Endothelial cell of umbilical vein (primary cell): ENCODE measurements around the gene CBLB. TPM values are rescaled to one million over a fixed set of nuclear protein-coding genes. Genes with fewer than 3 reads are reported as not detected.

Experiments
- BruUV-seq: library from RNA; stranded (reverse); fragments of 400-500 nt; replicated peaks from 2 replicates; lab custom pipeline; 2021; lab: Mats Ljungman, UMichigan
- CTCF ChIA-PET: fragments of 300-600, 350-600 bp; sonication (Branson Sonifier 250); formaldehyde crosslinking; loops from one replicate; lab custom pipeline; 2021; ENCODE audit warnings: antibody characterized with exemption, inconsistent platforms; lab: Charles Lee
- POLR2A ChIA-PET: fragments of 300-600, 350-600 bp; sonication (Branson Sonifier 250); formaldehyde crosslinking; loops from one replicate; lab custom pipeline; 2021; ENCODE audit warnings: antibody characterized with exemption, inconsistent platforms; lab: Charles Lee
- DNase-seq: peaks from one replicate; pipeline ENCODE4 v3.0.0-alpha.2; 2011; ENCODE audit warnings: low read depth, low spot score
- FAIRE-seq: peaks from 2 replicates; lab custom pipeline; 2011; peaks lifted over from hg19 to GRCh38; lab: Jason Lieb, UNC
- H2AFZ ChIP-seq: 2 replicates; pipeline ENCODE4 v1.6.0; 2012; ENCODE audit warnings: low read depth, low read length, control low read depth, inconsistent platforms
- H3K27ac ChIP-seq: 2 replicates; pipeline ENCODE4 v1.5.1; 2011; ENCODE audit warnings: low read depth, mild to moderate bottlenecking, control low read depth, low read length, moderate library complexity; ENCODE audit not compliant: insufficient read depth
- H3K27me3 ChIP-seq, 2 experiments: 2 replicates each; pipeline versions ENCODE4 v1.6.0 to v1.6.1; 2011; ENCODE audit warnings: low read length in 2 of 2, mixed read lengths in 1 of 2; ENCODE audit not compliant: control insufficient read depth in 2 of 2, insufficient read depth in 2 of 2
- H3K36me3 ChIP-seq, 2 experiments: 2 replicates in 1 of 2; 3 replicates in 1 of 2; pipeline ENCODE4 v1.5.1; 2011; ENCODE audit warnings: low read length in 2 of 2, mild to moderate bottlenecking in 1 of 2, moderate library complexity in 1 of 2; ENCODE audit not compliant: control insufficient read depth in 2 of 2, insufficient read depth in 2 of 2; ENCODE audit errors: extremely low read depth in 1 of 2
- H3K4me1 ChIP-seq: 3 replicates; pipeline ENCODE4 v1.5.1; 2011; ENCODE audit warnings: mild to moderate bottlenecking, low read length; ENCODE audit not compliant: control insufficient read depth, insufficient read depth; ENCODE audit errors: extremely low read depth
- H3K4me2 ChIP-seq: 2 replicates; pipeline ENCODE4 v1.6.1; 2011; ENCODE audit warnings: low read length, control low read depth, mixed read lengths; ENCODE audit not compliant: insufficient read depth
- H3K4me3 ChIP-seq, 3 experiments: fragments of 200-600 bp in 1 of 3; sonication (generic), shearing (Covaris generic) in 1 of 3; replicated peaks in 1 of 3; 2 replicates each; pipeline ENCODE4 v1.5.1; 2011 to 2016; ENCODE audit warnings: control low read depth in 3 of 3, low read length in 3 of 3, mild to moderate bottlenecking in 2 of 3, inconsistent platforms in 1 of 3, low read depth in 1 of 3, moderate library complexity in 1 of 3; ENCODE audit not compliant: insufficient read depth in 1 of 3
- H3K79me2 ChIP-seq: 2 replicates; pipeline ENCODE4 v1.6.0; 2012; ENCODE audit warnings: low read length, inconsistent platforms; ENCODE audit not compliant: control insufficient read depth, insufficient read depth
- H3K9ac ChIP-seq: replicated peaks from 2 replicates; pipeline ENCODE3; 2011; ENCODE audit warnings: low read length, control low read depth; ENCODE audit not compliant: insufficient read depth; ENCODE audit errors: extremely low read depth
- H3K9me1 ChIP-seq: replicated peaks from 3 replicates; pipeline ENCODE4 v1.6.0; 2011; ENCODE audit warnings: mild to moderate bottlenecking, low read length; ENCODE audit not compliant: control insufficient read depth, insufficient read depth; ENCODE audit errors: extremely low read depth
- H3K9me3 ChIP-seq: replicated peaks from 2 replicates; pipeline ENCODE4 v1.5.1; 2012; ENCODE audit warnings: low read length, inconsistent platforms; ENCODE audit not compliant: control insufficient read depth, insufficient read depth
- H4K20me1 ChIP-seq: replicated peaks from 2 replicates; pipeline ENCODE3; 2011; ENCODE audit warnings: mild to moderate bottlenecking, low read length; ENCODE audit not compliant: control insufficient read depth, insufficient read depth; ENCODE audit errors: extremely low read depth
- CTCF ChIP-seq, 2 donors: IDR thresholded peaks; 1 replicate in 1 of 2; 2 replicates in 1 of 2; pipeline ENCODE4 v1.5.1; 2011; ENCODE audit warnings: low read length in 2 of 2, mild to moderate bottlenecking in 2 of 2, moderate library complexity in 2 of 2, control low read depth in 1 of 2, inconsistent platforms in 1 of 2, low read depth in 1 of 2; ENCODE audit not compliant: insufficient read depth in 1 of 2; ENCODE audit errors: extremely low read depth in 1 of 2
- EZH2 ChIP-seq: IDR thresholded peaks from 2 replicates; pipeline ENCODE4 v1.6.1; 2012; ENCODE audit warnings: borderline replicate concordance, low read depth, mild to moderate bottlenecking, moderate library complexity, low read length, inconsistent platforms; ENCODE audit not compliant: severe bottlenecking
- FOS ChIP-seq: IDR thresholded peaks from 2 replicates; pipeline ENCODE4 v1.6.1; 2011; ENCODE audit warnings: mild to moderate bottlenecking, low read length, moderate library complexity, borderline replicate concordance; ENCODE audit not compliant: insufficient read depth
- GATA2 ChIP-seq: IDR thresholded peaks from 2 replicates; pipeline ENCODE4 v1.7.0; 2011; ENCODE audit warnings: low read depth, mild to moderate bottlenecking, moderate library complexity, mixed read lengths, low read length; ENCODE audit not compliant: insufficient read length, insufficient read depth
- JUN ChIP-seq: IDR thresholded peaks from 2 replicates; pipeline ENCODE4 v1.6.1; 2011; ENCODE audit warnings: borderline replicate concordance, low read depth; ENCODE audit not compliant: insufficient read length, insufficient read depth
- MAX ChIP-seq: IDR thresholded peaks from 2 replicates; pipeline ENCODE4 v1.6.1; 2011; ENCODE audit not compliant: insufficient read depth, insufficient read length
- MYC ChIP-seq: IDR thresholded peaks from one replicate; pipeline ENCODE4 v1.6.1; 2011; ENCODE audit warnings: mild to moderate bottlenecking, low read depth, low read length
- POLR2AphosphoS5 ChIP-seq: IDR thresholded peaks from 2 replicates; pipeline ENCODE4 v1.6.1; 2012; ENCODE audit warnings: low read depth, mild to moderate bottlenecking, control low read depth, low read length, moderate library complexity; ENCODE audit not compliant: insufficient read depth
- dilution Hi-C: fragments of 300-500 bp; cut with MboI; formaldehyde crosslinking; loops from one replicate; pipeline ENCODE4 v1.15.0; 2019; ENCODE audit warnings: low sequenced_read_pairs; ENCODE audit not compliant: extremely low pct_ligation_motif_present
- intact Hi-C: fragments of 100-400 bp; cut with micrococcal nuclease; formaldehyde crosslinking; loops from one replicate; pipeline ENCODE4 v1.10.0; 2022
- polyA plus RNA-seq, 4 experiments: library from polyadenylated mRNA; depleted of rRNA in 3 of 4; stranded (reverse) in 3 of 4; unstranded in 1 of 4; fragments of >200 nt; gene quantifications; 2 replicates each; pipeline versions ENCODE4 v1.2.1 to v1.2.3, GENCODE V29; 2011 to 2012; ENCODE audit warnings: missing spikeins in 1 of 4
- total RNA-seq: library from RNA; stranded (reverse); gene quantifications from 2 replicates; pipeline ENCODE4 v1.2.3, GENCODE V29; 2021

The CBLB gene
- total and polyA plus RNA-seq, 2 donors (not counting 3 experiments of a cell fraction or from before 2014, with no cell fraction given): 17.8 to 39.6 TPM

GRCh38 chr3:105828703-105829102 is 40.1 kb downstream of the CBLB start:
- Histone ChIP-seq H3K27me3 (no peaks in the 10 kb centered on the region), H3K36me3 (no peaks in the 10 kb centered on the region), H3K4me1 (peaks cover 16% of the 10 kb centered on the region), H3K9me3 (no peaks in the 10 kb centered on the region), H2AFZ (no peak overlapping the region), H3K4me3 (no peak overlapping the region), H3K79me2 (peaks cover 3% of the 10 kb centered on the region), H3K9me1 (no peaks in the 10 kb centered on the region), H3K4me2 (no peak overlapping the region), H3K9ac (no peak overlapping the region), H3K27ac (no peak overlapping the region), H4K20me1 (no peaks in the 10 kb centered on the region)
- ChIA-PET CTCF (interaction anchor here (0.6 to 1.2 kb wide), 4 partner anchors 10 to 1034 kb away, joined by 3 to 5 read pairs (median 4); no protein-coding TSS in a partner anchor), POLR2A (interaction anchor here (0.5 kb wide), 1 partner anchor 51 kb away, joined by 4 read pairs; no protein-coding TSS in a partner anchor)
- dilution Hi-C loops (no loop called here), intact Hi-C loops (loop anchor here (2.0 kb wide), 1 partner anchor 40 kb away; the partner anchor contains the start of gene CBLB)
- TF ChIP-seq MYC (no peak), FOS (no peak), CTCF (IDR thresholded peaks at IDR 0.05; ENCODE audit: extremely low read depth in 1 of 2, insufficient read depth in 1 of 2, low read depth in 1 of 2, low read length in 2 of 2) (no peak), POLR2AphosphoS5 (no peak)
- FAIRE-seq: no peak
- no peak for DNase-seq
- no TSS peak for BruUV-seq

GRCh38 chr3:105827959-105828358 is 40.9 kb downstream of the CBLB start:
- intact Hi-C loops: loop anchor here (2.0 kb wide), 1 partner anchor 41 kb away; the partner anchor contains the start of gene CBLB
- Histone ChIP-seq H3K36me3 (no peaks in the 10 kb centered on the region), H3K9me1 (no peaks in the 10 kb centered on the region), H3K4me3 (no peak overlapping the region), H3K9ac (no peak overlapping the region), H3K27ac (no peak overlapping the region), H3K4me1 (peaks cover 23% of the 10 kb centered on the region), H3K79me2 (peaks cover 3% of the 10 kb centered on the region), H3K9me3 (no peaks in the 10 kb centered on the region), H4K20me1 (no peaks in the 10 kb centered on the region), H3K27me3 (no peaks in the 10 kb centered on the region), H3K4me2 (no peak overlapping the region), H2AFZ (no peak overlapping the region)
- dilution Hi-C loops: no loop called here
- FAIRE-seq (peak; percentile 55), DNase-seq (peak; percentile 66)
- BruUV-seq: no TSS peak
- ChIA-PET CTCF (interaction anchor here (0.6 to 1.2 kb wide), 5 partner anchors 10 to 1034 kb away, joined by 3 to 5 read pairs (median 4); no protein-coding TSS in a partner anchor), POLR2A (interaction anchor here (0.5 kb wide), 1 partner anchor 52 kb away, joined by 4 read pairs; no protein-coding TSS in a partner anchor)
- TF ChIP-seq CTCF (IDR thresholded peaks at IDR 0.05; ENCODE audit: extremely low read depth in 1 of 2, insufficient read depth in 1 of 2, low read depth in 1 of 2, low read length in 2 of 2): peak; percentile 20 to 37
- TF ChIP-seq GATA2: no peak
- TF ChIP-seq MYC: no peak
- TF ChIP-seq EZH2: no peak
- TF ChIP-seq MAX: no peak
- TF ChIP-seq POLR2AphosphoS5: no peak
- peak; percentile 89 for TF ChIP-seq FOS
- peak; percentile 68 for TF ChIP-seq JUN
